Endometrial microvascular endothelial cells (primary cell): ENCODE measurements around the gene SPIN2B. TPM values are rescaled to one million over a fixed set of nuclear protein-coding genes. Genes with fewer than 3 reads are reported as not detected.
"Not testable (repeated sequence)": the region's sequence is repeated elsewhere in the genome, so short reads cannot be mapped to it uniquely, and the experiment has no call there.

Source experiments
- in situ Hi-C: cut with HindIII; loops from 2 replicates; pipeline ENCODE4 v1.10.0; 2017; ENCODE audit warnings: low sequenced_read_pairs, low pct_unique_long_range_greater_than_20kb; ENCODE audit errors: inconsistent ontology term
- total RNA-seq: library from RNA; depleted of rRNA; stranded (reverse); fragments of >200 nt; gene quantifications from one replicate; pipeline ENCODE4 v1.2.3, GENCODE V29; 2015; ENCODE audit errors: inconsistent ontology term

Gene SPIN2B
- total RNA-seq, 1 donor from 2014 or later: 9.0 TPM

DNA sequence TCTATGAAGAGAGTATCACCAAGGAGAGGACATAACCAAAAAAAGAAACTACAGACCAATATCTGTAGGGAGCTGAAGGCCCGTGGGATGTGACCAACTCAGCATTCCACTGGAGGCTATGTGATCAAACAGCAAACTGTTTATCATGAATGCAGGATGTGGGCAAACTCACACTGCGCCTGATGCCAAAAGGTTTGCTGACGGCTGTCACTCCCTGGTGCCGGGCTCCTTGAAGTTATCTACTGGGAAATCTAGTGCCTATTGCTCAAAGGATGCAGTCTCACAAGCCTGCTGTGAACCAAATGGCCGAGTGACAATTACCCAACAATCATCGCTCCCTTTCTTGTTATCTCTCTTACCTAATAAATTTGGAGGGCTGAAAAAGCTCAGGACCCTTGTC, 18.4 kb downstream of the SPIN2B start:
- in situ Hi-C loops: not testable (repeated sequence)

DNA sequence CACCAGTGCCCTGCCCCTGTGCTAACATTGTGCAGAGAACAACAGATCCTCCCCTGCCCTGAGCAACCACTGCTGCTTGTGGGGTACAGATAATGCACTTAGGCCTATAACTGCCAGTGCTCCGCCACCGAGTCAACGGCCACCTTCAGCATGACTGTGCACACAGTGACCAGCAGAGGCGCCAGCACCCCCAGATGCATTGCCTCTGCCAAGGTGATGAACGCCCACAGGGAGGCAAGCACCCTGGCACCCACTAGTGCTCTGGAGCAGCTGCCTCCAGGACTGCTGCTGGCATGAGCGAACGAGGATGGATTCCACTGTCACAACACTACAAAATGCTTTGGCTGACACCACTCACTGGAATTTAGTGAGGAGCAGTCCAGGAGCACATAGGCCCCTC, 38.2 kb downstream of the SPIN2B start:
- in situ Hi-C loops: no loop called here

DNA sequence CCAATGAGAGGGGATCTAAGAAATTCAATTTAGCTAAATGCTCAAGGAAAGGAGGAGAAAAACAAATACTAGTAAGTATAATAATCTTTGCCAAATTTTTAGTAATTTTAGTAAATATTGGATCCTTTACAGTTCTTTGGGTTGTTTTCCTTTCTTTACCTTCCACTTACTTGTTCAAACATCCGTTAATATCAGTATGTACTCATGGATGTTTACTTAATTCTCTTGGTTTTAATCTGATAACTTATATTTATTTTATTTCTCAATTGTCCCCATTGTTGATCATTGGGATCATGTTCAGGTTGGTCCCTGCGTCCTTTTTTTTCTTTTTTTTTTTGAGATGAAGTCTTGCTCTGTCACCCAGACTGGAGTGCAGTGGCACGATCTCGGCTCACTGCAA, 46.9 kb downstream of the SPIN2B start:
- in situ Hi-C loops: no loop called here

DNA sequence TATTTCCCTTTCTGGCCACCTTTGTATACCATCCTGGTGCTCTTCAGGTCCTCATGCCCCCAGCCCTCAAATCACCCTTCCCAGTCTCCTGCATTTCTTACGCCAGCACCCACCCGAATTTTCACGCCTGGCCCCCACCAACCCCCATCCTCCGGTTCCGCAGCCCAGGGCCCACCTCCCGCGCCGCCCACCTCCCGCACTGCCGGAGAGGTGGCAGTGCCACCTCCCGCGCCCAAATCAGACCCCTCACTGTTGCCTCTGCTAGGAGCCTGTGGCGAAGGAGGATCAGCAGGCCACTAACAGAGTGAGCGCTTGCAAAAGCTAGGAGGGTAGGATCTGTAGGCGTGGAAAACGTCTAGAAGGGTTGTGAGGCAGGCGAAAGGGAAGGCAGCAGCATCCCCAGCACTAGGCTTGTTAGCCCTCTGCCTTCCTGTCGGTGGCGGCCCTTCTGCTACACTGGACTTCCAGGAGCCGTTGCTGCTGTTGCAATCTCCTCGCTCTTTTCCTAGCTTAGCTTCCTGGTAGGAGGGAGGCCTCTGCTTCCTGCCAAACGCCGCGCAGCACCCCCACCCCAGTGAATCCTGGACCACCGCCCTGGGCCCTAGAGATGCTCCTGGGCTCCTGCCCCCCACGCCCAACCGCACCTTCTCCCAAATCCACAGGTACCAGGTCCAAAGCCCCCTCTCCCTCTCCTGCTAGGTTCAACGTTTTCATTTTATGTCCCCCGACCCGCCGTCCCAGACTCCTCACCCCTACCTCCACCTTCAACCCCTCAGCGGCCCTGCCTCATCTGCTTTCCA, 51.0 kb downstream of the SPIN2B start:
- in situ Hi-C loops: no loop called here

Other genes with a start within 250 kb of the SPIN2B start
- 3.1 TPM for gene SPIN3, start 126.0 kb downstream of the SPIN2B start, total RNA-seq
- not detected for gene SPIN2A, start 15.8 kb upstream of the SPIN2B start, total RNA-seq
- not detected for gene FAAH2, start 165.2 kb upstream of the SPIN2B start, total RNA-seq